ENCODE data around the gene PIGS.

- no peak for TF ChIP-seq POLR2AphosphoS5 (IDR thresholded peaks at IDR 0.05)
- no peak for TF ChIP-seq CTCF (IDR thresholded peaks at IDR 0.05)
- TF ChIP-seq POLR2A (IDR thresholded peaks at IDR 0.05) = no peak
Observed at GRCh38 chr17:28616281-28616680, 45.0 kb upstream of the PIGS start.

Measured in breast epithelium (tissue), 3 donors.